ENCODE measurements around the gene PHB1. TPM values are rescaled to one million over a fixed set of nuclear protein-coding genes. Genes with fewer than 3 reads are reported as not detected.
"Not testable (repeated sequence)": the region's sequence is repeated elsewhere in the genome, so short reads cannot be mapped to it uniquely, and the experiment has no call there.

Gene PHB1
- polyA plus RNA-seq, 1 donor from 2014 or later = 132 TPM

- peaks cover 10% of the 10 kb centered on the region for H3K27me3 Mint-ChIP-seq
- H3K4me1 Mint-ChIP-seq = no peaks in the 10 kb centered on the region
- no peak overlapping the region for H3K4me3 Mint-ChIP-seq
- no peaks in the 10 kb centered on the region for H3K36me3 Mint-ChIP-seq
- no peaks in the 10 kb centered on the region for H3K9me3 Mint-ChIP-seq
- no peak overlapping the region for H3K27ac Mint-ChIP-seq
Observed at GRCh38 chr17:49433000-49433694, 18.5 kb upstream of the PHB1 start.

- peaks cover 8% of the 10 kb centered on the region for H3K27me3 Mint-ChIP-seq
- no peaks in the 10 kb centered on the region for H3K36me3 Mint-ChIP-seq
- no peaks in the 10 kb centered on the region for H3K9me3 Mint-ChIP-seq
- H3K4me3 Mint-ChIP-seq = no peak overlapping the region
- no peak overlapping the region for H3K27ac Mint-ChIP-seq
- no peaks in the 10 kb centered on the region for H3K4me1 Mint-ChIP-seq
Observed at GRCh38 chr17:49431743-49432142, 17.1 kb upstream of the PHB1 start.

GRCh38 chr17:49425004-49425286, 10.3 kb upstream of the PHB1 start:
- Mint-ChIP-seq H3K36me3 (peaks cover 4% of the 10 kb centered on the region), H3K9me3 (peaks cover 0 to 6% (median 3%) of the 10 kb centered on the region in 3 donors), H3K4me3 (no peak overlapping the region), H3K27me3 (peaks cover 15% of the 10 kb centered on the region), H3K4me1 (no peaks in the 10 kb centered on the region), H3K27ac (no peak overlapping the region)

- not testable (repeated sequence) for H3K36me3 Mint-ChIP-seq, H3K4me1 Mint-ChIP-seq, H3K9me3 Mint-ChIP-seq, H3K27ac Mint-ChIP-seq, H3K4me3 Mint-ChIP-seq
- H3K27me3 Mint-ChIP-seq = peaks cover 15% of the 10 kb centered on the region
Observed at GRCh38 chr17:49424276-49425003, 9.8 kb upstream of the PHB1 start.

- peaks cover 0 to 6% (median 3%) of the 10 kb centered on the region in 3 donors for H3K9me3 Mint-ChIP-seq
- H3K27me3 Mint-ChIP-seq = peaks cover 11% of the 10 kb centered on the region
- no peak overlapping the region for H3K4me3 Mint-ChIP-seq
- H3K27ac Mint-ChIP-seq = no peak overlapping the region
- peaks cover 4% of the 10 kb centered on the region for H3K36me3 Mint-ChIP-seq
- H3K4me1 Mint-ChIP-seq = no peaks in the 10 kb centered on the region
Observed at GRCh38 chr17:49422714-49423113, 8.0 kb upstream of the PHB1 start.

- not testable (repeated sequence) for H3K27ac Mint-ChIP-seq, H3K4me1 Mint-ChIP-seq, H3K4me3 Mint-ChIP-seq, H3K27me3 Mint-ChIP-seq, H3K9me3 Mint-ChIP-seq, H3K36me3 Mint-ChIP-seq
Observed at GRCh38 chr17:49419761-49420160, 5.1 kb upstream of the PHB1 start.

- not testable (repeated sequence) for H3K4me3 Mint-ChIP-seq, H3K27ac Mint-ChIP-seq, H3K27me3 Mint-ChIP-seq, H3K36me3 Mint-ChIP-seq, H3K9me3 Mint-ChIP-seq
- peaks cover 6 to 12% (median 10%) of the 10 kb centered on the region in 3 donors for H3K4me1 Mint-ChIP-seq
Observed at GRCh38 chr17:49418754-49419740, 4.4 kb upstream of the PHB1 start.

- Mint-ChIP-seq H3K27me3 (no peaks in the 10 kb centered on the region), H3K4me3 (peak overlapping the region; percentile 90 to 99 (median 98)), H3K9me3 (no peaks in the 10 kb centered on the region), H3K27ac (peak overlapping the region; percentile 39 to 95 (median 78)), H3K4me1 (peaks cover 6 to 17% (median 14%) of the 10 kb centered on the region in 3 donors), H3K36me3 (no peaks in the 10 kb centered on the region)
Observed at GRCh38 chr17:49414271-49414621, 436 bp downstream of the PHB1 start.

- H3K27ac Mint-ChIP-seq = peak overlapping the region in 1 of 3 donors; percentile 83
- no peaks in the 10 kb centered on the region for H3K9me3 Mint-ChIP-seq
- H3K4me1 Mint-ChIP-seq = peaks cover 12 to 29% (median 17%) of the 10 kb centered on the region in 3 donors
- peaks cover 7% of the 10 kb centered on the region for H3K36me3 Mint-ChIP-seq
- peaks cover 2% of the 10 kb centered on the region for H3K27me3 Mint-ChIP-seq
- H3K4me3 Mint-ChIP-seq = no peak overlapping the region
Observed at GRCh38 chr17:49409066-49409465, 5.6 kb downstream of the PHB1 start.

GRCh38 chr17:49407981-49408501, 6.6 kb downstream of the PHB1 start:
- H3K9me3 Mint-ChIP-seq = no peaks in the 10 kb centered on the region
- H3K36me3 Mint-ChIP-seq = peaks cover 7% of the 10 kb centered on the region
- peak overlapping the region in 2 of 4 donors; percentile 33 to 84 for H3K4me3 Mint-ChIP-seq
- H3K27me3 Mint-ChIP-seq = peaks cover 2% of the 10 kb centered on the region
- no peak overlapping the region for H3K27ac Mint-ChIP-seq
- H3K4me1 Mint-ChIP-seq = peaks cover 18 to 36% (median 18%) of the 10 kb centered on the region in 3 donors

GRCh38 chr17:49407086-49407485, 7.6 kb downstream of the PHB1 start:
- peak overlapping the region in 1 of 3 donors; percentile 89 for H3K27ac Mint-ChIP-seq

GRCh38 chr17:49406421-49407061, 8.1 kb downstream of the PHB1 start:
- no peaks in the 10 kb centered on the region for H3K9me3 Mint-ChIP-seq
- H3K27me3 Mint-ChIP-seq = peaks cover 2% of the 10 kb centered on the region
- H3K36me3 Mint-ChIP-seq = peaks cover 7% of the 10 kb centered on the region
- H3K4me1 Mint-ChIP-seq = peaks cover 19 to 31% (median 19%) of the 10 kb centered on the region in 3 donors
- H3K4me3 Mint-ChIP-seq = no peak overlapping the region
- H3K27ac Mint-ChIP-seq = peak overlapping the region in 2 of 3 donors; percentile 64 to 89

More at GRCh38 chr17:49407086-49407485, 7.6 kb downstream of the PHB1 start:
- Mint-ChIP-seq H3K9me3 (no peaks in the 10 kb centered on the region), H3K36me3 (peaks cover 7% of the 10 kb centered on the region), H3K4me3 (no peak overlapping the region), H3K4me1 (peaks cover 18 to 35% (median 19%) of the 10 kb centered on the region in 3 donors), H3K27me3 (peaks cover 2% of the 10 kb centered on the region)

GRCh38 chr17:49404906-49405305, 9.8 kb downstream of the PHB1 start:
- no peak overlapping the region for H3K4me3 Mint-ChIP-seq

GRCh38 chr17:49404361-49404760, 10.3 kb downstream of the PHB1 start:
- Mint-ChIP-seq H3K27me3 (peaks cover 2% of the 10 kb centered on the region), H3K4me1 (peaks cover 19 to 31% (median 22%) of the 10 kb centered on the region in 3 donors), H3K27ac (peak overlapping the region; percentile 74 to 95 (median 90)), H3K36me3 (peaks cover 7% of the 10 kb centered on the region), H3K4me3 (peak overlapping the region in 3 of 4 donors; percentile 41 to 79 (median 75)), H3K9me3 (no peaks in the 10 kb centered on the region)

More at GRCh38 chr17:49404906-49405305, 9.8 kb downstream of the PHB1 start:
- Mint-ChIP-seq H3K4me1 (peaks cover 19 to 31% (median 20%) of the 10 kb centered on the region in 3 donors), H3K27ac (peak overlapping the region in 2 of 3 donors; percentile 90 to 95), H3K27me3 (peaks cover 2% of the 10 kb centered on the region), H3K9me3 (no peaks in the 10 kb centered on the region), H3K36me3 (peaks cover 7% of the 10 kb centered on the region)

Measured in IgD-negative memory B cell (primary cell).